Gastroesophageal sphincter (tissue), 4 donors: ENCODE measurements around the gene CENPU. TPM values are rescaled to one million over a fixed set of nuclear protein-coding genes. Genes with fewer than 3 reads are reported as not detected.

ENCODE experiments used
- ATAC-seq: fragments of 150-250 bp; one replicate; pipeline ENCODE4 v1.9.1; 2016; ENCODE audit warnings: mild to moderate bottlenecking, moderate library complexity
- H3K27ac ChIP-seq, 4 donors: fragments of 200-600 bp; sonication (generic) in 3 of 4; 1 replicate in 3 of 4; 2 replicates in 1 of 4; pipeline ENCODE4 v1.5.1; 2016 to 2019
- H3K27me3 ChIP-seq: fragments of 200-600 bp; sonication (generic); one replicate; pipeline ENCODE4 v1.5.1; 2019
- H3K36me3 ChIP-seq, 2 donors: fragments of 200-600 bp; sonication (generic); one replicate each; pipeline ENCODE4 v1.5.1; 2019; ENCODE audit warnings: control low read depth in 1 of 2
- H3K4me1 ChIP-seq, 3 donors: fragments of 200-600 bp; sonication (generic); 1 replicate in 2 of 3; 2 replicates in 1 of 3; pipeline ENCODE4 v1.5.1; 2016 to 2019; ENCODE audit warnings: control low read depth in 2 of 3
- H3K4me3 ChIP-seq, 2 donors: fragments of 200-600 bp; sonication (generic); one replicate each; pipeline ENCODE4 v1.5.1; 2019; ENCODE audit warnings: mild to moderate bottlenecking in 1 of 2, moderate library complexity in 1 of 2
- H3K9me3 ChIP-seq, 3 donors: fragments of 200-600 bp; sonication (generic); one replicate each; pipeline ENCODE4 v1.5.1; 2017 to 2019; ENCODE audit warnings: control low read depth in 2 of 3
- EP300 ChIP-seq: sonication (generic); formaldehyde crosslinking; IDR thresholded peaks from one replicate; pipeline ENCODE4 v1.6.1; 2017; ENCODE audit warnings: antibody characterized with exemption, mild to moderate bottlenecking
- POLR2A ChIP-seq, 2 donors: fragments of 450-650 bp; IDR thresholded peaks; one replicate each; pipeline ENCODE4 v1.6.1; 2017; ENCODE audit warnings: antibody characterized with exemption in 2 of 2, mild to moderate bottlenecking in 2 of 2, moderate library complexity in 1 of 2
- POLR2AphosphoS5 ChIP-seq: sonication (generic); formaldehyde crosslinking; IDR thresholded peaks from one replicate; pipeline ENCODE4 v1.6.1; 2017; ENCODE audit warnings: antibody characterized with exemption
- WGBS, 2 donors: methylation state at CpG; one replicate each; pipeline ENCODE4 v1.1.5; 2018; ENCODE audit warnings: low coverage in 1 of 2; 5-methylcytosine and 5-hydroxymethylcytosine counted together
- total RNA-seq, 4 donors: library from RNA; depleted of rRNA; stranded (reverse); fragments of >200 nt; gene quantifications; one replicate each; pipeline ENCODE4 v1.1.0, GENCODE V29; 2016
- TF ChIP-seq, protein P1 (sequence below), 4 experiments: fragments of 200-600 bp in 2 of 4; fragments of 450-650 bp in 2 of 4; sonication (generic) in 1 of 4; IDR thresholded peaks; one replicate each; pipeline ENCODE4 v1.5.1; 2017 to 2019; ENCODE audit warnings: antibody characterized with exemption in 4 of 4, mild to moderate bottlenecking in 2 of 4, moderate library complexity in 2 of 4

Gene CENPU
- total RNA-seq, 4 donors from 2014 or later: 0.54 to 8.0 (median 1.1) TPM; not detected in 1

DNA sequence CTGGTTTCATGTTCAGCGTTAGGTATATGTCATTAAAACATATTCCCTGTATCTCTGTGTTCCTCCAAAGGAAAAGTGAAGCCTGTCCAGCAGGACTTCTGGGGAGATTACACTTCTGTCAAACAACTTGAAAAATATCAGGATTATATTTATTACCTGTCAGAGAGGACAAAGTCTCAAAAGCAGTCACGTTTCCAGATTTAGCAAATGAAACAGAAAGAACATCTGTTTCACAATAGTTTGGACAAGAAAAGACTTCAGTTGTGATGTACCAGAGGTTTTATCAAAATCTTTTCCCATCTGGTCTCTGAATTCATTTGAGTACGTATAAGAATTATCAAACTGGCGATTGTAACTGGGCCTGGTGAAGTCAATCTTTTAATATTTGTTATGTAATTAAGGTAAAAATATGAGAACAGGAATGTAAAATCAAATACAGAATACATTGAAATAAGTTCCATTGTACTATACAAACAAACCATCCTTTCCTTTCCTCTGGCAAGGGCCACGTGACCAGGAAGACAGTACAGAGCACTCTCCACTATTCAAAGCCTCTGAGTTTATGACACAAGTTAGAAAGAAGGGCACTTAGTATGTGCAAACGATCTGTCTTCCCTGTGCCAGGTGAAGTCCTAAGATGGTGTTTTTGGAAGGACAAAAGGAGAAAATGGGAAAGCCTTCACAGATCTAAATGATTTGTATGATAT, 87.8 kb downstream of the CENPU start:
- H3K4me1 ChIP-seq: peaks cover 11 to 63% (median 21%) of the 10 kb centered on the region in 3 donors

DNA sequence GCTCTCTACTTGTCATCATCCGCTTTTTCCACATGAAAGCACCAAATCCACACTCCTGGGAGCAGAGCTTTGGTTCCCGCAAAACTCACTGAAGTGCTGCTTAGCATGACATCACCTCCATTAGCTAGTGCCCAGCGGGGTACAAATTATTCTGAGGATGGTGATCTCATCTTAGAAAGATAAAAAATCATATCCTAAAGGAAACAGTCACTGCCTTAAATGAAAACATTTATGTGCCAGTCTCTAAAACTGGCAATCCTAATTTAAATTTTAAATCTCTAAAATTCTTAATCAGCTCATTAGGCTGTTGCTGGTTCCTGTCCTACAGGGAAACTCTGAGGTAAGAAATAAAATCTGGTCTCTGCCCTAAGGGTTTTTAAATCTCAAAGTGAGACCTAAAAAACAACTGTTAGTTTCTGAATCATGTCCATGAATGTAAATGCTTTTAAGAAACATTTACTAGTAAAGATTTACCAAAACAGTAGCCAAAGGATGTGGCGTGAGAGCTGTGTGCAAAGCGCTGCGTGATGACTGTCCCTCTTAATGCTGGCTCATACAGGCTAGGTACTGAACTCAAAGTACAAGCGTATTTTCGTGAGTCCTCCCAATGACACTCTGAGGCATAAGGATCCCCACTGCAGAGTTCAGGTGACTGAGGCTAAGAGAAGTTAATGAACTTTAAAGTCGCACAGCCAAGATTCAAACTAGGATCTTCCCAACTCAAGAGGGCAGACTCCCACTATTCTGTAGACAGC, 89.2 kb downstream of the CENPU start:
- ATAC-seq: no peak
- no peak overlapping the region for H3K4me3 ChIP-seq
- TF ChIP-seq EP300 (no peak), POLR2AphosphoS5 (no peak), POLR2A (IDR thresholded peaks at IDR 0.05) (no peak)
- TF ChIP-seq, protein P1, sequence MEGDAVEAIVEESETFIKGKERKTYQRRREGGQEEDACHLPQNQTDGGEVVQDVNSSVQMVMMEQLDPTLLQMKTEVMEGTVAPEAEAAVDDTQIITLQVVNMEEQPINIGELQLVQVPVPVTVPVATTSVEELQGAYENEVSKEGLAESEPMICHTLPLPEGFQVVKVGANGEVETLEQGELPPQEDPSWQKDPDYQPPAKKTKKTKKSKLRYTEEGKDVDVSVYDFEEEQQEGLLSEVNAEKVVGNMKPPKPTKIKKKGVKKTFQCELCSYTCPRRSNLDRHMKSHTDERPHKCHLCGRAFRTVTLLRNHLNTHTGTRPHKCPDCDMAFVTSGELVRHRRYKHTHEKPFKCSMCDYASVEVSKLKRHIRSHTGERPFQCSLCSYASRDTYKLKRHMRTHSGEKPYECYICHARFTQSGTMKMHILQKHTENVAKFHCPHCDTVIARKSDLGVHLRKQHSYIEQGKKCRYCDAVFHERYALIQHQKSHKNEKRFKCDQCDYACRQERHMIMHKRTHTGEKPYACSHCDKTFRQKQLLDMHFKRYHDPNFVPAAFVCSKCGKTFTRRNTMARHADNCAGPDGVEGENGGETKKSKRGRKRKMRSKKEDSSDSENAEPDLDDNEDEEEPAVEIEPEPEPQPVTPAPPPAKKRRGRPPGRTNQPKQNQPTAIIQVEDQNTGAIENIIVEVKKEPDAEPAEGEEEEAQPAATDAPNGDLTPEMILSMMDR (IDR thresholded peaks at IDR 0.05): no peak
- 82 to 90% methylated on average over 6 to 9 of the region's 9 CpGs for WGBS, 2 donors
- H3K36me3 ChIP-seq: no peaks in the 10 kb centered on the region
- H3K27me3 ChIP-seq: no peaks in the 10 kb centered on the region
- H3K4me1 ChIP-seq: peaks cover 11 to 60% (median 14%) of the 10 kb centered on the region in 3 donors
- no peak overlapping the region for H3K27ac ChIP-seq
- no peaks in the 10 kb centered on the region for H3K9me3 ChIP-seq

More for the DNA sequence above, 87.8 kb downstream of the CENPU start:
- ATAC-seq: no peak
- 57 to 67% methylated on average over 6 of the region's 6 CpGs for WGBS, 2 donors
- Histone ChIP-seq H3K27ac (peak overlapping the region in 2 of 4 donors; percentile 7 to 94), H3K9me3 (no peaks in the 10 kb centered on the region), H3K36me3 (no peaks in the 10 kb centered on the region), H3K4me3 (no peak overlapping the region), H3K27me3 (no peaks in the 10 kb centered on the region)
- no peak for TF ChIP-seq POLR2AphosphoS5

Other genes starting within 250 kb of the CENPU start
- 10 to 100 TPM; 12.1 to 28.5 (median 14.7) TPM for gene CASP3, start 84.6 kb downstream of the CENPU start, total RNA-seq
- gene PRIMPOL, start 84.4 kb downstream of the CENPU start, total RNA-seq: 10 to 100 TPM; 14.2 to 21.6 (median 16.9) TPM
- gene ACSL1, start 91.9 kb upstream of the CENPU start, total RNA-seq: 10 to 100 TPM; 48.5 to 98.8 (median 55.3) TPM